ENCODE data around the gene RGS1. TPM values are rescaled to one million over a fixed set of nuclear protein-coding genes. Genes with fewer than 3 reads are reported as not detected.

Gene RGS1
- total and polyA plus RNA-seq, 2 experiments from 2014 or later: not detected

DNA sequence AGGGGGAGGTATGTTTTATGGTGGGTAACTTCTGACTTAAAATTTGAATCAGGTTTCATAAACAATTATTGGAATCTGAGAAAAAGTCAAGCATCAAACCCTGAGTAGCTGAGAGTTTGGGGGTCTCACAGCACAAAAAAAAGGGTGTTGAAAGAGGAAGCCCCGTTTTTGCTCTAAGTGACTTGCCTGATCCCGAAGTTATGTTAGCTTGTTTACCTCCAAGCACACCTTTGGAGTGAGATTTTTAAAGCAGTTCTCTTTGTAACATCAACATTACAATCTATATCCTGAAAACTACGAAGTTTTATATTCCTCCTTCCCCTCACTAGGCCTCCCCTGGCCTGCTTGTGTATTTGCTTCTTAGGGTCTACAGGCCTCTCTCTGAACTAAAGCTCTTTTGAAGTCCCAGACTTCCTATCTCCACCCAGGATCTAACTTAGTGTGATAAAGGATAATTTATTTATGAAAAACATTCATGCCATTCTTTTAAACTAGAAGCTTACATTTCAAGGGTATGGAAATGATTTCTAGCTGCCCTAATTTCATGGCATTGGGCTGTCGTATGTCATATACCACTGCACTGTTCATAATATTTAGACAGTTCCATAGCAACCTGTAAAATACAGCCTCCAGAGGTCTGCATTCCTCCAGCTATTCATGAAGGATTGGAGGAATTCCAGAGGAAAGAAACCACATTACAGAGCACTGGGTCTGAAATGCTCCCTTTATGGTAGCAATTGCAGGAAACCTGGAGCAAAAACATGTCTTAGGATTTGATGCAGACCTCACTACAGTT, 36.1 kb upstream of the RGS1 start:
- H3K27ac Mint-ChIP-seq: peak overlapping the region; percentile 94
- H3K9me3 Mint-ChIP-seq: peaks cover 5% of the 10 kb centered on the region; the same call in 1 of the 3 replicates
- H2AFZ ChIP-seq: 0 out of 2 replicates have a peak overlapping the region, but pooled peaks have one; percentile 1
- 0 out of 2 replicates have a peak overlapping the region, but pooled peaks have one; percentile 3 for H3K4me2 ChIP-seq
- peaks cover 10% of the 10 kb centered on the region; the same call in 1 of the 2 replicates for H3K4me1 ChIP-seq (ENCODE audit: insufficient read depth)
- ATAC-seq: peak; percentile 80
- peaks cover 6% of the 10 kb centered on the region; the same call in 1 of the 3 replicates for H3K36me3 Mint-ChIP-seq (ENCODE audit: low read depth)
- DNase-seq (ENCODE audit: low spot score): peak; percentile 72
- H3K4me3 Mint-ChIP-seq: no peak overlapping the region
- H3K79me2 ChIP-seq (replicated peaks; ENCODE audit: insufficient read depth): no peaks in the 10 kb centered on the region
- no peaks in the 10 kb centered on the region for H3K27me3 ChIP-seq (ENCODE audit: insufficient read depth)
- peak overlapping the region; percentile 63 for H3K27ac ChIP-seq (ENCODE audit: low read depth)
- no peak for TF ChIP-seq STAT1 (IDR thresholded peaks at IDR 0.05; ENCODE audit: unreplicated experiment)
- TF ChIP-seq EZH2phosphoT487 (IDR thresholded peaks at IDR 0.05; ENCODE audit: unreplicated experiment): no peak
- TF ChIP-seq JUNB (IDR thresholded peaks at IDR 0.05; ENCODE audit: unreplicated experiment): no peak
- TF ChIP-seq NANOG (IDR thresholded peaks at IDR 0.05; ENCODE audit: borderline replicate concordance): no peak
- TF ChIP-seq, protein P1, sequence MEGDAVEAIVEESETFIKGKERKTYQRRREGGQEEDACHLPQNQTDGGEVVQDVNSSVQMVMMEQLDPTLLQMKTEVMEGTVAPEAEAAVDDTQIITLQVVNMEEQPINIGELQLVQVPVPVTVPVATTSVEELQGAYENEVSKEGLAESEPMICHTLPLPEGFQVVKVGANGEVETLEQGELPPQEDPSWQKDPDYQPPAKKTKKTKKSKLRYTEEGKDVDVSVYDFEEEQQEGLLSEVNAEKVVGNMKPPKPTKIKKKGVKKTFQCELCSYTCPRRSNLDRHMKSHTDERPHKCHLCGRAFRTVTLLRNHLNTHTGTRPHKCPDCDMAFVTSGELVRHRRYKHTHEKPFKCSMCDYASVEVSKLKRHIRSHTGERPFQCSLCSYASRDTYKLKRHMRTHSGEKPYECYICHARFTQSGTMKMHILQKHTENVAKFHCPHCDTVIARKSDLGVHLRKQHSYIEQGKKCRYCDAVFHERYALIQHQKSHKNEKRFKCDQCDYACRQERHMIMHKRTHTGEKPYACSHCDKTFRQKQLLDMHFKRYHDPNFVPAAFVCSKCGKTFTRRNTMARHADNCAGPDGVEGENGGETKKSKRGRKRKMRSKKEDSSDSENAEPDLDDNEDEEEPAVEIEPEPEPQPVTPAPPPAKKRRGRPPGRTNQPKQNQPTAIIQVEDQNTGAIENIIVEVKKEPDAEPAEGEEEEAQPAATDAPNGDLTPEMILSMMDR (conservative IDR thresholded peaks at IDR 0.05; ENCODE audit: low read depth in 2 of 2): no peak
- TF ChIP-seq, protein P2, sequence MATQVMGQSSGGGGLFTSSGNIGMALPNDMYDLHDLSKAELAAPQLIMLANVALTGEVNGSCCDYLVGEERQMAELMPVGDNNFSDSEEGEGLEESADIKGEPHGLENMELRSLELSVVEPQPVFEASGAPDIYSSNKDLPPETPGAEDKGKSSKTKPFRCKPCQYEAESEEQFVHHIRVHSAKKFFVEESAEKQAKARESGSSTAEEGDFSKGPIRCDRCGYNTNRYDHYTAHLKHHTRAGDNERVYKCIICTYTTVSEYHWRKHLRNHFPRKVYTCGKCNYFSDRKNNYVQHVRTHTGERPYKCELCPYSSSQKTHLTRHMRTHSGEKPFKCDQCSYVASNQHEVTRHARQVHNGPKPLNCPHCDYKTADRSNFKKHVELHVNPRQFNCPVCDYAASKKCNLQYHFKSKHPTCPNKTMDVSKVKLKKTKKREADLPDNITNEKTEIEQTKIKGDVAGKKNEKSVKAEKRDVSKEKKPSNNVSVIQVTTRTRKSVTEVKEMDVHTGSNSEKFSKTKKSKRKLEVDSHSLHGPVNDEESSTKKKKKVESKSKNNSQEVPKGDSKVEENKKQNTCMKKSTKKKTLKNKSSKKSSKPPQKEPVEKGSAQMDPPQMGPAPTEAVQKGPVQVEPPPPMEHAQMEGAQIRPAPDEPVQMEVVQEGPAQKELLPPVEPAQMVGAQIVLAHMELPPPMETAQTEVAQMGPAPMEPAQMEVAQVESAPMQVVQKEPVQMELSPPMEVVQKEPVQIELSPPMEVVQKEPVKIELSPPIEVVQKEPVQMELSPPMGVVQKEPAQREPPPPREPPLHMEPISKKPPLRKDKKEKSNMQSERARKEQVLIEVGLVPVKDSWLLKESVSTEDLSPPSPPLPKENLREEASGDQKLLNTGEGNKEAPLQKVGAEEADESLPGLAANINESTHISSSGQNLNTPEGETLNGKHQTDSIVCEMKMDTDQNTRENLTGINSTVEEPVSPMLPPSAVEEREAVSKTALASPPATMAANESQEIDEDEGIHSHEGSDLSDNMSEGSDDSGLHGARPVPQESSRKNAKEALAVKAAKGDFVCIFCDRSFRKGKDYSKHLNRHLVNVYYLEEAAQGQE (IDR thresholded peaks at IDR 0.05; ENCODE audit: unreplicated experiment): no peak
- TF ChIP-seq, protein P3, sequence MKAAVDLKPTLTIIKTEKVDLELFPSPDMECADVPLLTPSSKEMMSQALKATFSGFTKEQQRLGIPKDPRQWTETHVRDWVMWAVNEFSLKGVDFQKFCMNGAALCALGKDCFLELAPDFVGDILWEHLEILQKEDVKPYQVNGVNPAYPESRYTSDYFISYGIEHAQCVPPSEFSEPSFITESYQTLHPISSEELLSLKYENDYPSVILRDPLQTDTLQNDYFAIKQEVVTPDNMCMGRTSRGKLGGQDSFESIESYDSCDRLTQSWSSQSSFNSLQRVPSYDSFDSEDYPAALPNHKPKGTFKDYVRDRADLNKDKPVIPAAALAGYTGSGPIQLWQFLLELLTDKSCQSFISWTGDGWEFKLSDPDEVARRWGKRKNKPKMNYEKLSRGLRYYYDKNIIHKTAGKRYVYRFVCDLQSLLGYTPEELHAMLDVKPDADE (IDR thresholded peaks at IDR 0.05): no peak
- no peak for TF ChIP-seq ZNF114 (CRISPR knock-in tag; IDR thresholded peaks at IDR 0.05)
- TF ChIP-seq, protein P4, sequence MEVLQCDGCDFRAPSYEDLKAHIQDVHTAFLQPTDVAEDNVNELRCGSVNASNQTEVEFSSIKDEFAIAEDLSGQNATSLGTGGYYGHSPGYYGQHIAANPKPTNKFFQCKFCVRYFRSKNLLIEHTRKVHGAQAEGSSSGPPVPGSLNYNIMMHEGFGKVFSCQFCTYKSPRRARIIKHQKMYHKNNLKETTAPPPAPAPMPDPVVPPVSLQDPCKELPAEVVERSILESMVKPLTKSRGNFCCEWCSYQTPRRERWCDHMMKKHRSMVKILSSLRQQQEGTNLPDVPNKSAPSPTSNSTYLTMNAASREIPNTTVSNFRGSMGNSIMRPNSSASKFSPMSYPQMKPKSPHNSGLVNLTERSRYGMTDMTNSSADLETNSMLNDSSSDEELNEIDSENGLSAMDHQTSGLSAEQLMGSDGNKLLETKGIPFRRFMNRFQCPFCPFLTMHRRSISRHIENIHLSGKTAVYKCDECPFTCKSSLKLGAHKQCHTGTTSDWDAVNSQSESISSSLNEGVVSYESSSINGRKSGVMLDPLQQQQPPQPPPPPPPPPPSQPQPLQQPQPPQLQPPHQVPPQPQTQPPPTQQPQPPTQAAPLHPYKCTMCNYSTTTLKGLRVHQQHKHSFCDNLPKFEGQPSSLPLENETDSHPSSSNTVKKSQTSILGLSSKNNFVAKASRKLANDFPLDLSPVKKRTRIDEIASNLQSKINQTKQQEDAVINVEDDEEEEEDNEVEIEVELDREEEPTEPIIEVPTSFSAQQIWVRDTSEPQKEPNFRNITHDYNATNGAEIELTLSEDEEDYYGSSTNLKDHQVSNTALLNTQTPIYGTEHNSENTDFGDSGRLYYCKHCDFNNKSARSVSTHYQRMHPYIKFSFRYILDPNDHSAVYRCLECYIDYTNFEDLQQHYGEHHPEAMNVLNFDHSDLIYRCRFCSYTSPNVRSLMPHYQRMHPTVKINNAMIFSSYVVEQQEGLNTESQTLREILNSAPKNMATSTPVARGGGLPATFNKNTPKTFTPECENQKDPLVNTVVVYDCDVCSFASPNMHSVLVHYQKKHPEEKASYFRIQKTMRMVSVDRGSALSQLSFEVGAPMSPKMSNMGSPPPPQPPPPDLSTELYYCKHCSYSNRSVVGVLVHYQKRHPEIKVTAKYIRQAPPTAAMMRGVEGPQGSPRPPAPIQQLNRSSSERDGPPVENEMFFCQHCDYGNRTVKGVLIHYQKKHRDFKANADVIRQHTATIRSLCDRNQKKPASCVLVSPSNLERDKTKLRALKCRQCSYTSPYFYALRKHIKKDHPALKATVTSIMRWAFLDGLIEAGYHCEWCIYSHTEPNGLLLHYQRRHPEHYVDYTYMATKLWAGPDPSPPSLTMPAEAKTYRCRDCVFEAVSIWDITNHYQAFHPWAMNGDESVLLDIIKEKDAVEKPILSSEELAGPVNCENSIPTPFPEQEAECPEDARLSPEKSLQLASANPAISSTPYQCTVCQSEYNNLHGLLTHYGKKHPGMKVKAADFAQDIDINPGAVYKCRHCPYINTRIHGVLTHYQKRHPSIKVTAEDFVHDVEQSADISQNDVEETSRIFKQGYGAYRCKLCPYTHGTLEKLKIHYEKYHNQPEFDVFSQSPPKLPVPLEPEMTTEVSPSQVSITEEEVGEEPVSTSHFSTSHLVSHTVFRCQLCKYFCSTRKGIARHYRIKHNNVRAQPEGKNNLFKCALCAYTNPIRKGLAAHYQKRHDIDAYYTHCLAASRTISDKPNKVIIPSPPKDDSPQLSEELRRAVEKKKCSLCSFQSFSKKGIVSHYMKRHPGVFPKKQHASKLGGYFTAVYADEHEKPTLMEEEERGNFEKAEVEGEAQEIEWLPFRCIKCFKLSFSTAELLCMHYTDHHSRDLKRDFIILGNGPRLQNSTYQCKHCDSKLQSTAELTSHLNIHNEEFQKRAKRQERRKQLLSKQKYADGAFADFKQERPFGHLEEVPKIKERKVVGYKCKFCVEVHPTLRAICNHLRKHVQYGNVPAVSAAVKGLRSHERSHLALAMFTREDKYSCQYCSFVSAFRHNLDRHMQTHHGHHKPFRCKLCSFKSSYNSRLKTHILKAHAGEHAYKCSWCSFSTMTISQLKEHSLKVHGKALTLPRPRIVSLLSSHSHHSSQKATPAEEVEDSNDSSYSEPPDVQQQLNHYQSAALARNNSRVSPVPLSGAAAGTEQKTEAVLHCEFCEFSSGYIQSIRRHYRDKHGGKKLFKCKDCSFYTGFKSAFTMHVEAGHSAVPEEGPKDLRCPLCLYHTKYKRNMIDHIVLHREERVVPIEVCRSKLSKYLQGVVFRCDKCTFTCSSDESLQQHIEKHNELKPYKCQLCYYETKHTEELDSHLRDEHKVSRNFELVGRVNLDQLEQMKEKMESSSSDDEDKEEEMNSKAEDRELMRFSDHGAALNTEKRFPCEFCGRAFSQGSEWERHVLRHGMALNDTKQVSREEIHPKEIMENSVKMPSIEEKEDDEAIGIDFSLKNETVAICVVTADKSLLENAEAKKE (CRISPR knock-in tag; IDR thresholded peaks at IDR 0.05): no peak
- no peak for TF ChIP-seq CREB1 (CRISPR knock-in tag; IDR thresholded peaks at IDR 0.05; ENCODE audit: low read depth)
- TF ChIP-seq POLR2AphosphoS5 (IDR thresholded peaks at IDR 0.05; ENCODE audit: low read depth): no peak
- TF ChIP-seq ZNF331 (CRISPR knock-in tag; IDR thresholded peaks at IDR 0.05; ENCODE audit: low read depth): no peak
- TF ChIP-seq EZH2 (IDR thresholded peaks at IDR 0.05; ENCODE audit: low read depth, unreplicated experiment): no peak
- no peak overlapping the region for H3K4me3 ChIP-seq
- H3K9me2 ChIP-seq (ENCODE audit: insufficient read depth): no peaks in the 10 kb centered on the region
- H4K20me1 ChIP-seq (replicated peaks; ENCODE audit: insufficient read depth): no peaks in the 10 kb centered on the region
- H3F3A ChIP-seq (replicated peaks; ENCODE audit: low read depth): no peaks in the 10 kb centered on the region
- H3K36me3 ChIP-seq (ENCODE audit: insufficient read depth): no peaks in the 10 kb centered on the region
- H3K27me3 Mint-ChIP-seq (ENCODE audit: insufficient read depth, low read depth, poor library complexity): no peaks in the 10 kb centered on the region
- peaks cover 11% of the 10 kb centered on the region for H3K4me1 Mint-ChIP-seq
